Measurements from ENCODE around the gene PCDHA10. TPM values are rescaled to one million over a fixed set of nuclear protein-coding genes. Genes with fewer than 3 reads are reported as not detected.
A peak's percentile ranks its signal among the peaks of the same experiment; 100 is the strongest.
"Not testable (repeated sequence)": the region's sequence is repeated elsewhere in the genome, so short reads cannot be mapped to it uniquely, and the experiment has no call there.

PCDHA10 gene, protein sequence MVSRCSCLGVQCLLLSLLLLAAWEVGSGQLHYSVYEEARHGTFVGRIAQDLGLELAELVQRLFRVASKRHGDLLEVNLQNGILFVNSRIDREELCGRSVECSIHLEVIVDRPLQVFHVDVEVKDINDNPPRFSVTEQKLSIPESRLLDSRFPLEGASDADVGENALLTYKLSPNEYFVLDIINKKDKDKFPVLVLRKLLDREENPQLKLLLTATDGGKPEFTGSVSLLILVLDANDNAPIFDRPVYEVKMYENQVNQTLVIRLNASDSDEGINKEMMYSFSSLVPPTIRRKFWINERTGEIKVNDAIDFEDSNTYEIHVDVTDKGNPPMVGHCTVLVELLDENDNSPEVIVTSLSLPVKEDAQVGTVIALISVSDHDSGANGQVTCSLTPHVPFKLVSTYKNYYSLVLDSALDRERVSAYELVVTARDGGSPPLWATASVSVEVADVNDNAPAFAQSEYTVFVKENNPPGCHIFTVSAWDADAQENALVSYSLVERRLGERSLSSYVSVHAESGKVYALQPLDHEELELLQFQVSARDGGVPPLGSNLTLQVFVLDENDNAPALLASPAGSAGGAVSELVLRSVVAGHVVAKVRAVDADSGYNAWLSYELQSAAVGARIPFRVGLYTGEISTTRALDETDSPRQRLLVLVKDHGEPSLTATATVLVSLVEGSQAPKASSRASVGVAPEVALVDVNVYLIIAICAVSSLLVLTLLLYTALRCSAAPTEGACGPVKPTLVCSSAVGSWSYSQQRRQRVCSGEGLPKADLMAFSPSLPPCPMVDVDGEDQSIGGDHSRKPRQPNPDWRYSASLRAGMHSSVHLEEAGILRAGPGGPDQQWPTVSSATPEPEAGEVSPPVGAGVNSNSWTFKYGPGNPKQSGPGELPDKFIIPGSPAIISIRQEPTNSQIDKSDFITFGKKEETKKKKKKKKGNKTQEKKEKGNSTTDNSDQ
- total RNA-seq (2014; rRNA removed; shearing (Covaris generic)): not detected in 2 replicates

- Histone ChIP-seq H3K4me1 (replicated peaks) (no peaks in the 10 kb centered on the region), H3K27ac (no peak within 1 kb of the TSS), H3K9me3 (replicated peaks) (peaks cover 31% of the 10 kb centered on the region), H3K36me3 (no peaks in the 10 kb centered on the region), H3K4me3 (no peak within 1 kb of the TSS), H3K27me3 (replicated peaks) (no peaks in the 10 kb centered on the region)
- no peak for DNase-seq (ENCODE audit: low read depth in 1 of 2, low spot score in 2 of 2)
These were observed at the start of gene PCDHA10 for GRCh38 chr5:140855772-140856674. Gene PCDHA10, plus strand, starts transcription at chr5:140855897. Its CDS starts 152 bp downstream, at chr5:140856049.

DNA sequence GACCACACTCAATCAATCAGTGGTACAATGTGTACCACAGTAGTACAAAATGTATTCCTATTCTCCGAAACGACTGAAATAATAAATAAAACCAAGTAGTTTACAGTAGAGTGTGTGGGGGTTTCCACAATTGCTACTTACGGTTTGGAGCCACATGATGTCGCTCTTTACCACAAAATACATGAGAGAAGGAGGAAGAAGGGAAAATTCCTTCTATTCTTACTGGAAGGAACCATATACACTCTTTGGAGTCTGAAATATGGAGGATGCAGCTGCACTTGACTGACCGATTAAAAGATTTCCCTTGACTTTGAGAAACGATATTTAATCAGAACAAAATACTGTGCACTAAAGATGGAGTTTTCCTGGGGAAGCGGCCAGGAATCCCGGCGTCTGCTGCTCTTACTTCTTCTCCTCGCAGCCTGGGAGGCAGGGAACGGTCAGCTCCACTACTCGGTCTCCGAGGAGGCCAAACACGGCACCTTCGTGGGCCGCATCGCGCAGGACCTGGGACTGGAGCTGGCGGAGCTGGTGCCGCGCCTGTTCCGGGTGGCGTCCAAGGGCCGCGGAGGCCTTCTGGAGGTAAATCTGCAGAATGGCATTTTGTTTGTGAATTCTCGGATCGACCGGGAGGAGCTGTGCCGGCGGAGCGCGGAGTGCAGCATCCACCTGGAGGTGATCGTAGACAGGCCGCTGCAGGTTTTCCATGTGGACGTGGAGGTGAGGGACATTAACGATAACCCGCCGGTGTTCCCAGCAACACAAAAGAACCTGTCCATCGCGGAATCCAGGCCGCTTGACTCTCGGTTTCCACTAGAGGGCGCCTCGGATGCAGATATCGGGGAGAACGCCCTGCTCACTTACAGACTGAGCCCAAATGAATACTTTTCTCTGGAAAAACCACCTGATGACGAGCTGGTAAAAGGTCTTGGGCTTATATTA, 48.6 kb upstream of the PCDHA10 start, which contains the start of gene PCDHA4:
TSS of gene PCDHA4 (plus strand) at position 235 of the 942 bp plus-strand sequence.
- H3K36me3 ChIP-seq: no peaks in the 10 kb centered on the region
- peak within 1 kb of the TSS; percentile 24 for H3K4me3 ChIP-seq
- no peaks in the 10 kb centered on the region for H3K27me3 ChIP-seq (replicated peaks)
- H3K9me3 ChIP-seq (replicated peaks): peaks cover 13% of the 10 kb centered on the region
- no peaks in the 10 kb centered on the region for H3K4me1 ChIP-seq (replicated peaks)
- peak in 1 of 2 experiments; percentile 29 for DNase-seq (ENCODE audit: low read depth in 1 of 2, low spot score in 2 of 2)
- H3K27ac ChIP-seq: no peak within 1 kb of the TSS

GRCh38 chr5:140808241-140808888, 47.3 kb upstream of the PCDHA10 start:
- H3K36me3 ChIP-seq; DNase-seq (ENCODE audit: low read depth in 1 of 2, low spot score in 2 of 2); H3K4me1 ChIP-seq (replicated peaks); H3K27me3 ChIP-seq (replicated peaks); H3K27ac ChIP-seq; H3K4me3 ChIP-seq: not testable (repeated sequence)
- peaks cover 13% of the 10 kb centered on the region; the same call in 1 of the 2 replicates for H3K9me3 ChIP-seq (replicated peaks)

- H3K4me3 ChIP-seq: no peak overlapping the region
- H3K9me3 ChIP-seq (replicated peaks): peaks cover 13% of the 10 kb centered on the region; the same call in 1 of the 2 replicates
- no peak overlapping the region for H3K27ac ChIP-seq
- no peaks in the 10 kb centered on the region for H3K4me1 ChIP-seq (replicated peaks)
- no peak for DNase-seq (ENCODE audit: low read depth in 1 of 2, low spot score in 2 of 2)
- no peaks in the 10 kb centered on the region for H3K27me3 ChIP-seq (replicated peaks)
- H3K36me3 ChIP-seq: no peaks in the 10 kb centered on the region
These were observed 46.8 kb upstream of the PCDHA10 start for GRCh38 chr5:140808889-140809291.

- Histone ChIP-seq H3K4me3 (no peak within 1 kb of the TSS), H3K9me3 (replicated peaks) (no peaks in the 10 kb centered on the region), H3K27ac (no peak within 1 kb of the TSS), H3K27me3 (replicated peaks) (no peaks in the 10 kb centered on the region; the same call in 1 of the 2 replicates), H3K36me3 (no peaks in the 10 kb centered on the region), H3K4me1 (replicated peaks) (no peaks in the 10 kb centered on the region)
- no peak for DNase-seq (ENCODE audit: low read depth in 1 of 2, low spot score in 2 of 2)
These were observed 34.1 kb upstream of the PCDHA10 start, which contains the start of gene PCDHA5 for GRCh38 chr5:140821375-140822280. Gene PCDHA5, plus strand, starts transcription at chr5:140821613.

GRCh38 chr5:140822281-140822629, 33.4 kb upstream of the PCDHA10 start:
- Histone ChIP-seq H3K36me3 (no peaks in the 10 kb centered on the region), H3K27me3 (replicated peaks) (no peaks in the 10 kb centered on the region; the same call in 1 of the 2 replicates), H3K4me3 (no peak overlapping the region), H3K4me1 (replicated peaks) (no peaks in the 10 kb centered on the region), H3K9me3 (replicated peaks) (no peaks in the 10 kb centered on the region), H3K27ac (no peak overlapping the region)
- DNase-seq (ENCODE audit: low read depth in 1 of 2, low spot score in 2 of 2): no peak

DNA sequence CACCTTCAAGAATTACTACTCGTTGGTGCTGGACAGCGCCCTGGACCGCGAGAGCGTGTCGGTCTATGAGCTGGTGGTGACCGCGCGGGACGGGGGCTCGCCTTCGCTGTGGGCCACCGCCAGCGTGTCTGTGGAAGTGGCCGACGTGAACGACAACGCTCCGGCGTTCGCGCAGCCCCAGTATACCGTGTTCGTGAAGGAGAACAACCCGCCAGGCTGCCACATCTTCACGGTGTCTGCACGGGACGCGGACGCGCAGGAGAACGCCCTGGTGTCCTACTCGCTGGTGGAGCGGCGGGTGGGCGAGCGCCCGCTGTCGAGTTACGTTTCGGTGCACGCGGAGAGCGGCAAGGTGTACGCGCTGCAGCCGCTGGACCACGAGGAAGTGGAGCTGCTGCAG, 32.7 kb upstream of the PCDHA10 start:
- H3K36me3 ChIP-seq; H3K4me1 ChIP-seq (replicated peaks); H3K9me3 ChIP-seq (replicated peaks); H3K27ac ChIP-seq; DNase-seq (ENCODE audit: low read depth in 1 of 2, low spot score in 2 of 2); H3K4me3 ChIP-seq; H3K27me3 ChIP-seq (replicated peaks): not testable (repeated sequence)

DNA sequence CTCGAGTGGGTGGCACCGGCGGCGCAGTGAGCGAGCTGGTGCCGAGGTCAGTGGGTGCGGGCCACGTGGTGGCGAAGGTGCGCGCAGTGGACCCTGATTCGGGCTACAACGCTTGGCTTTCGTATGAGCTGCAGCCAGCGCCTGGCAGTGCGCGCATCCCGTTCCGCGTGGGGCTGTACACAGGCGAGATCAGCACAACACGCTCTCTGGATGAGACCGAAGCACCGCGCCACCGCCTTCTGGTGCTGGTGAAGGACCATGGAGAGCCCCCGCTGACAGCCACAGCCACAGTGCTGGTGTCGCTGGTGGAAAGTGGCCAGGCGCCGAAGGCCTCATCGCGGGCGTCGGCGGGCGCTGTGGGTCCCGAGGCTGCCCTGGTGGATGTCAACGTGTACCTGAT, 32.2 kb upstream of the PCDHA10 start:
- no peaks in the 10 kb centered on the region for H3K36me3 ChIP-seq
- H3K4me1 ChIP-seq (replicated peaks): no peaks in the 10 kb centered on the region
- no peaks in the 10 kb centered on the region for H3K9me3 ChIP-seq (replicated peaks)
- no peak for DNase-seq (ENCODE audit: low read depth in 1 of 2, low spot score in 2 of 2)
- no peak overlapping the region for H3K4me3 ChIP-seq
- H3K27ac ChIP-seq: no peak overlapping the region
- H3K27me3 ChIP-seq (replicated peaks): no peaks in the 10 kb centered on the region; the same call in 1 of the 2 replicates

DNA sequence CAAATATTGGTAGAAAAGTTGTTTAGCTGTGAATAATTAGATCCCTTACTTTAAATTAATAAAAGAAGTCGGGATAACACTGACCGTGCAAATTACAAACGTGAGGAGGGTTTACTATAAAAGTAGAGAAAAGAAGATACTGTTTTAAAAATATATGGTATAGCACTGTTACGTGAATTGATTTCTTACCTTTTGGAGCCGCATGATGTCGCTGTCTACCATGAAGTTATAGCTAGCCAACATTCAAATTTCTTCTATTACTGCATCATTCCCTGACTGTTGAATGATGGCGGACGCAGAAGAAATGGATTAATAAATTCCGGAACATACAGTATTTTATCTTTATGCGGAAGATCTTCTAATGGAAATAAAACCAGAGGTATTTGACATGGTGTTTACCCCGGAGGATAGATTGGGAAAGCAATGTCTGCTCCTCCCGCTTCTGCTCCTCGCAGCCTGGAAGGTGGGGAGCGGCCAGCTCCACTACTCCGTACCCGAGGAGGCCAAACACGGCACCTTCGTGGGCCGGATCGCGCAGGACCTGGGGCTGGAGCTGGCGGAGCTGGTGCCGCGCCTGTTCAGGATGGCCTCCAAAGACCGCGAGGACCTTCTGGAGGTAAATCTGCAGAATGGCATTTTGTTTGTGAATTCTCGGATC, 27.9 kb upstream of the PCDHA10 start, which contains the start of gene PCDHA6:
TSS of gene PCDHA6 (plus strand) at position 257 of the 658 bp plus-strand sequence. CDS start at position 389, 132 bp downstream.
- Histone ChIP-seq H3K9me3 (replicated peaks) (peaks cover 5% of the 10 kb centered on the region; the same call in 1 of the 2 replicates), H3K4me3 (no peak within 1 kb of the TSS), H3K36me3 (no peaks in the 10 kb centered on the region), H3K4me1 (replicated peaks) (no peaks in the 10 kb centered on the region), H3K27ac (no peak within 1 kb of the TSS), H3K27me3 (replicated peaks) (no peaks in the 10 kb centered on the region)
- DNase-seq (ENCODE audit: low read depth in 1 of 2, low spot score in 2 of 2): no peak

GRCh38 chr5:140828362-140828737, 27.3 kb upstream of the PCDHA10 start:
- H3K4me1 ChIP-seq (replicated peaks): no peaks in the 10 kb centered on the region
- H3K9me3 ChIP-seq (replicated peaks): peaks cover 5% of the 10 kb centered on the region; the same call in 1 of the 2 replicates
- no peaks in the 10 kb centered on the region for H3K36me3 ChIP-seq
- H3K27ac ChIP-seq: no peak overlapping the region
- H3K4me3 ChIP-seq: no peak overlapping the region
- no peaks in the 10 kb centered on the region for H3K27me3 ChIP-seq (replicated peaks)
- no peak for DNase-seq (ENCODE audit: low read depth in 1 of 2, low spot score in 2 of 2)
